ENCODE measurements around the gene NTSR1. TPM values are rescaled to one million over a fixed set of nuclear protein-coding genes. Genes with fewer than 3 reads are reported as not detected.

The NTSR1 gene
- total and polyA plus RNA-seq, 2 experiments from 2014 or later = 0.15 to 1.4 TPM

DNA sequence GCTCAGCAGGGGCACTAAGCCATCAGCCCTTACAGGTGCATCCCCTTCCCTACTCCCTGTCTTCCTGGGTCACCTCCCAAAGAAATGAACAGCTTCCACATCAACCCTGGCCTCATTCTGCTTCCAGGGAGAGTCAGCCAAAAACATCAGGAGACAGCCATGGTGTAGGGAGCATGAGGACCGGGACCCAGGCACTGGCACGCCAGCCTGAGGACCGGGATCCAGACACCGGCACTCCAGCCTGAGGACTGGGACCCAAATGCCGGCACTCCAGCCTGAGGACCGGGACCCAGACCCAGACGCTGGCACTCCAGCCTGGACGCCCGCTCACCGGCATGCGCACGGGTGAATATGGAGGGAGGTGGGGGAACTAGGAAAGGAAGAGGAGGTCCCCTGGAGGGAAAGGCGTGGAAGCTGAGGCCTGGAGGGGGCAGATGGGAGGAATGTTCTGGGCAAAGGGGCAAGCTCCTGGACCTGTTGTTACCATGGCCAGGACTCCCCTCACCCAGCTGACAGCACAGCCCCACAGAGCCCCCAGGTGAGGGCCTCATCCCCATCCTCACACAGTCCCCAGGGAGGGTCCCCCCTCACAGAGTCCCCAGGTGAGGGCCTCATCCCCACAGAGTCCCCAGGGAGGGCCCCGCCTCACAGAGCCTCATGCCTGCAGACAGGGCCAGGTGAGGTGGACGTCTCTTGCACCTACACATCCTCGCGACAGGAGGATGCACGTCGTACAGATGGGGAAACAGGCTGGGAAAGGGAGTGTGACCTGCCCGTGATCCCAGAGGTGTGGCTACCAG is 61.7 kb downstream of the NTSR1 start:
- TF ChIP-seq NANOG (IDR thresholded peaks at IDR 0.05; ENCODE audit: borderline replicate concordance) (no peak), JUNB (IDR thresholded peaks at IDR 0.05; ENCODE audit: unreplicated experiment) (no peak), EZH2phosphoT487 (IDR thresholded peaks at IDR 0.05; ENCODE audit: unreplicated experiment) (no peak), CREB1 (CRISPR knock-in tag; IDR thresholded peaks at IDR 0.05; ENCODE audit: low read depth) (no peak), STAT1 (IDR thresholded peaks at IDR 0.05; ENCODE audit: unreplicated experiment) (no peak)
- H3K4me1 ChIP-seq (ENCODE audit: insufficient read depth) = no peaks in the 10 kb centered on the region; the same call in 1 of the 2 replicates
- no peaks in the 10 kb centered on the region for H4K20me1 ChIP-seq (replicated peaks; ENCODE audit: insufficient read depth)
- no peaks in the 10 kb centered on the region for H3K27me3 ChIP-seq (ENCODE audit: insufficient read depth)
- no peak overlapping the region for H3K4me2 ChIP-seq
- no peak overlapping the region for H2AFZ ChIP-seq
- Mint-ChIP-seq H3K4me3 (no peak overlapping the region), H3K4me1 (peaks cover 20% of the 10 kb centered on the region), H3K27me3 (ENCODE audit: insufficient read depth, low read depth, poor library complexity) (peaks cover 5% of the 10 kb centered on the region), H3K27ac (no peak overlapping the region), H3K9me3 (no peaks in the 10 kb centered on the region), H3K36me3 (ENCODE audit: low read depth) (no peaks in the 10 kb centered on the region)
- H3F3A ChIP-seq (replicated peaks; ENCODE audit: low read depth) = 0 out of 2 replicates have a peak, but pooled peaks cover 2% of the 10 kb centered on the region
- H3K9me2 ChIP-seq (ENCODE audit: insufficient read depth) = no peaks in the 10 kb centered on the region
- no peak overlapping the region for H3K4me3 ChIP-seq
- H3K27ac ChIP-seq (ENCODE audit: low read depth) = no peak overlapping the region
- no peaks in the 10 kb centered on the region for H3K79me2 ChIP-seq (replicated peaks; ENCODE audit: insufficient read depth)
- no peak for ATAC-seq
- no peak for DNase-seq (ENCODE audit: low spot score)
- no peaks in the 10 kb centered on the region for H3K36me3 ChIP-seq (ENCODE audit: insufficient read depth)

DNA sequence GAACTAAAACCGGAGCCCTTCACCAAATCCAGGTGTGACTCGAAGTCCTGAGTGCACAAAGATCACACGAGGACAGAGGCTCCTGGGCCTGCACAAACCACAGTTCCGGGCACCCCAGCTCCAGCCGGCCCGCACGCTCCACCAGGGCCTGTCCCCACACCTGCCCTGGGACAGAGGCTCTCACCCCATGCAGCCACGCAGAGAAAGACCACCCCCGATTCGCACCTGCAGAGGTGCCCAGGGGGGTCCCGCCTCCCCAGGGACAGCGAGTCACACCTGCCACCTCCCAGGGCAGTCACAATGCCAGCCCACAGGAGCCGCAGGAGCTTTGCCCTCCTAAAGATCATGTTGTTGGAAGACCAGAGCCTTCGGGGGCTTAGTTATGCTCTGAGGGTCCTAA is 62.3 kb downstream of the NTSR1 start:
- Histone ChIP-seq H3K9me2 (ENCODE audit: insufficient read depth) (no peaks in the 10 kb centered on the region), H3K79me2 (replicated peaks; ENCODE audit: insufficient read depth) (no peaks in the 10 kb centered on the region), H2AFZ (no peak overlapping the region), H3K36me3 (ENCODE audit: insufficient read depth) (no peaks in the 10 kb centered on the region), H3K27me3 (ENCODE audit: insufficient read depth) (no peaks in the 10 kb centered on the region), H3K4me3 (no peak overlapping the region), H4K20me1 (replicated peaks; ENCODE audit: insufficient read depth) (no peaks in the 10 kb centered on the region), H3K4me2 (no peak overlapping the region), H3K27ac (ENCODE audit: low read depth) (no peak overlapping the region), H3K4me1 (ENCODE audit: insufficient read depth) (no peaks in the 10 kb centered on the region; the same call in 1 of the 2 replicates), H3F3A (replicated peaks; ENCODE audit: low read depth) (0 out of 2 replicates have a peak, but pooled peaks cover 2% of the 10 kb centered on the region)
- H3K4me3 Mint-ChIP-seq = no peak overlapping the region
- H3K36me3 Mint-ChIP-seq (ENCODE audit: low read depth) = no peaks in the 10 kb centered on the region
- TF ChIP-seq JUNB (IDR thresholded peaks at IDR 0.05; ENCODE audit: unreplicated experiment) (no peak), POLR2AphosphoS5 (IDR thresholded peaks at IDR 0.05; ENCODE audit: low read depth) (no peak), ZNF331 (CRISPR knock-in tag; IDR thresholded peaks at IDR 0.05; ENCODE audit: low read depth) (no peak)
- H3K4me1 Mint-ChIP-seq = peaks cover 20% of the 10 kb centered on the region
- no peak overlapping the region for H3K27ac Mint-ChIP-seq
- DNase-seq (ENCODE audit: low spot score) = no peak
- ATAC-seq = no peak
- H3K27me3 Mint-ChIP-seq (ENCODE audit: insufficient read depth, low read depth, poor library complexity) = peaks cover 4% of the 10 kb centered on the region
- H3K9me3 Mint-ChIP-seq = no peaks in the 10 kb centered on the region

DNA sequence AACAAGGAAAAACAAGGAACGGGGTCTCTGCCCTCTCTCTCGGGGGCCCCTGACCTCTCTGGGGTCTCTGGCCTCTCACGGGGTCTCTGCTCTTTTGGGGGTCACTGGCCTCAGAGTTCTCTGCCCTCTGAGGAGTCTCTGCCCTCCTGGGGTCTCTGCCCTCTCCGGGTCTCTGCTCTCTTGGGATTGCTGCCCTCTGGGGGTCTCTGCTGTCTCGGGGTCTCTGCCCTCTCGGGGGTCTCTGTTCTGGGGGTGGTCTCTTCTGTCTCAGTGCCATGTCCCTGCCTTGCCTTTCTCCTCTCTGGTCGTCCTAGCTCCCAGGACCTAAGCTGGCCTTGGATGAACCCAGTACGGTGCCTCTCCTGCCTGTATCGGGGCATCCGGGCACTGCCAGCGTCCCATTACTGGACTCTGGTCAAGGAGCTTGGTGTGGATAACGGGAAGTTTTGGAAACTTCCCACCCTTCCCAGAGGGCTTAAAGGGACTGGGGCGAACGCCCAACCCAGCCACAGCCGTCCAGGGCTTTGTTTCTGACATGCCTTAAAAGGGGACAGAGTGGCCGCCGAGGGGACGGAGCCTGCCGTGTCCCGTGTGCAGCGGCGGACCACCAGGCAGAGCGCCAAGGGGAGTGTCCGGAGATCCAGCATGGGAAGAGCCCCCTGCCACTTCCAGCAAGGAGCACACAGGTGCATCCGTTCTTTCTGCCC is 62.9 kb downstream of the NTSR1 start:
- Mint-ChIP-seq H3K4me1 (peaks cover 25% of the 10 kb centered on the region), H3K4me3 (no peak overlapping the region), H3K27me3 (ENCODE audit: insufficient read depth, low read depth, poor library complexity) (peaks cover 4% of the 10 kb centered on the region), H3K27ac (no peak overlapping the region), H3K9me3 (no peaks in the 10 kb centered on the region), H3K36me3 (ENCODE audit: low read depth) (no peaks in the 10 kb centered on the region)
- H3K27ac ChIP-seq (ENCODE audit: low read depth) = no peak overlapping the region
- no peak overlapping the region for H3K4me3 ChIP-seq
- TF ChIP-seq STAT1 (IDR thresholded peaks at IDR 0.05; ENCODE audit: unreplicated experiment) (no peak), ZNF331 (CRISPR knock-in tag; IDR thresholded peaks at IDR 0.05; ENCODE audit: low read depth) (no peak), NANOG (IDR thresholded peaks at IDR 0.05; ENCODE audit: borderline replicate concordance) (no peak), EZH2phosphoT487 (IDR thresholded peaks at IDR 0.05; ENCODE audit: unreplicated experiment) (no peak), EZH2 (IDR thresholded peaks at IDR 0.05; ENCODE audit: low read depth, unreplicated experiment) (no peak), CREB1 (CRISPR knock-in tag; IDR thresholded peaks at IDR 0.05; ENCODE audit: low read depth) (no peak), JUNB (IDR thresholded peaks at IDR 0.05; ENCODE audit: unreplicated experiment) (no peak), ZNF114 (CRISPR knock-in tag; IDR thresholded peaks at IDR 0.05) (no peak)
- TF ChIP-seq, protein P1, sequence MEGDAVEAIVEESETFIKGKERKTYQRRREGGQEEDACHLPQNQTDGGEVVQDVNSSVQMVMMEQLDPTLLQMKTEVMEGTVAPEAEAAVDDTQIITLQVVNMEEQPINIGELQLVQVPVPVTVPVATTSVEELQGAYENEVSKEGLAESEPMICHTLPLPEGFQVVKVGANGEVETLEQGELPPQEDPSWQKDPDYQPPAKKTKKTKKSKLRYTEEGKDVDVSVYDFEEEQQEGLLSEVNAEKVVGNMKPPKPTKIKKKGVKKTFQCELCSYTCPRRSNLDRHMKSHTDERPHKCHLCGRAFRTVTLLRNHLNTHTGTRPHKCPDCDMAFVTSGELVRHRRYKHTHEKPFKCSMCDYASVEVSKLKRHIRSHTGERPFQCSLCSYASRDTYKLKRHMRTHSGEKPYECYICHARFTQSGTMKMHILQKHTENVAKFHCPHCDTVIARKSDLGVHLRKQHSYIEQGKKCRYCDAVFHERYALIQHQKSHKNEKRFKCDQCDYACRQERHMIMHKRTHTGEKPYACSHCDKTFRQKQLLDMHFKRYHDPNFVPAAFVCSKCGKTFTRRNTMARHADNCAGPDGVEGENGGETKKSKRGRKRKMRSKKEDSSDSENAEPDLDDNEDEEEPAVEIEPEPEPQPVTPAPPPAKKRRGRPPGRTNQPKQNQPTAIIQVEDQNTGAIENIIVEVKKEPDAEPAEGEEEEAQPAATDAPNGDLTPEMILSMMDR (conservative IDR thresholded peaks at IDR 0.05; ENCODE audit: low read depth in 2 of 2) = no peak
- TF ChIP-seq, protein P2, sequence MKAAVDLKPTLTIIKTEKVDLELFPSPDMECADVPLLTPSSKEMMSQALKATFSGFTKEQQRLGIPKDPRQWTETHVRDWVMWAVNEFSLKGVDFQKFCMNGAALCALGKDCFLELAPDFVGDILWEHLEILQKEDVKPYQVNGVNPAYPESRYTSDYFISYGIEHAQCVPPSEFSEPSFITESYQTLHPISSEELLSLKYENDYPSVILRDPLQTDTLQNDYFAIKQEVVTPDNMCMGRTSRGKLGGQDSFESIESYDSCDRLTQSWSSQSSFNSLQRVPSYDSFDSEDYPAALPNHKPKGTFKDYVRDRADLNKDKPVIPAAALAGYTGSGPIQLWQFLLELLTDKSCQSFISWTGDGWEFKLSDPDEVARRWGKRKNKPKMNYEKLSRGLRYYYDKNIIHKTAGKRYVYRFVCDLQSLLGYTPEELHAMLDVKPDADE (IDR thresholded peaks at IDR 0.05) = no peak
- H3K4me2 ChIP-seq = no peak overlapping the region
- H3K36me3 ChIP-seq (ENCODE audit: insufficient read depth) = no peaks in the 10 kb centered on the region
- H3K79me2 ChIP-seq (replicated peaks; ENCODE audit: insufficient read depth) = no peaks in the 10 kb centered on the region
- H3K4me1 ChIP-seq (ENCODE audit: insufficient read depth) = no peaks in the 10 kb centered on the region; the same call in none of the 2 replicates
- H4K20me1 ChIP-seq (replicated peaks; ENCODE audit: insufficient read depth) = no peaks in the 10 kb centered on the region
- H2AFZ ChIP-seq = no peak overlapping the region
- no peak for ATAC-seq
- no peaks in the 10 kb centered on the region for H3K9me2 ChIP-seq (ENCODE audit: insufficient read depth)
- no peak for DNase-seq (ENCODE audit: low spot score)
- 0 out of 2 replicates have a peak, but pooled peaks cover 2% of the 10 kb centered on the region for H3F3A ChIP-seq (replicated peaks; ENCODE audit: low read depth)
- H3K27me3 ChIP-seq (ENCODE audit: insufficient read depth) = no peaks in the 10 kb centered on the region

All from GM23338 (cell line).